ENCODE data around the gene MRFAP1L1. TPM values are rescaled to one million over a fixed set of nuclear protein-coding genes. Genes with fewer than 3 reads are reported as not detected.

MRFAP1L1 gene
- total and polyA plus RNA-seq, 2 donors (not counting 1 experiment from before 2014, with no cell fraction given) = 12.5 to 57.2 TPM

DNA sequence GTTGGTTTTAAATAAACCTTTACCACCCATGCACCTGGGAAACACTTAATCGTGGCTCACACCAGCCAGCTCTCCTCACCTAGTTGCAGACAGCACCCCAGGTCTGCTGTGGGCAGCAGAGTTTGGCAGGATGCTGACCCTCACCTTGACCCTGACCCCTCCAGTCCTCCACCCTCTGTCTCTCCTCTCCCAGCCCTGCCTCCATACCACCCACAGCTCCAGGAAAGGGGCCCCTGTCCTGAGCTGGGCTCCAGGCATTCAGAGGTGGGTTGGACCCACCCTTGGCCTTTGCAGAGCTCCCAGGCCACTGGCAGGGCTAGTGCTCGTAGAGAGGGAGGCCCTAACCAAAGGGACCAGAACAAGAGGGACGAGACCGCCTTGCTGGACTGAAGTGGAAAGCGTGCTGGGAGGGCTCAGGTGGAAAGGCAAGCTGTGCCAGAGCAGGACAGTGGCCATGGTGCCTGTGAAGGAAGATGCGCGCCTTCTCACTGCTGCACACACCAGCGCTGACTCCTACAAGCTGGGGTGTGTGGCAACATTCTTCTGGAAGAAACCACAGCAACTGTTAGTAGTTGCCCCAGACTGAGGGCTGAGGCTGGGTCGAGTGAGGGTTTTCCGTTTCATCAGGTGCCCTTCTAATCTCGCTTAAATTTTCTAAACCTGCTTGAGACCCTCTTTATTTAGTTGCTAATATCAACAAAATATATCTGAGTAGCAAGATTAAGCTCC is 26.6 kb downstream of the MRFAP1L1 start:
- Mint-ChIP-seq H3K27me3 (peaks cover 4% of the 10 kb centered on the region), H3K27ac (no peak overlapping the region), H3K4me3 (no peak overlapping the region), H3K4me1 (peaks cover 2% of the 10 kb centered on the region), H3K9me3 (ENCODE audit: insufficient read depth) (no peaks in the 10 kb centered on the region)
- no peak for ATAC-seq (ENCODE audit: low read depth)
- ChIA-PET CTCF (no interaction called here), POLR2A (no interaction called here)
- intact Hi-C loops (cut with micrococcal nuclease) = no loop called here
- TF ChIP-seq, protein P1, sequence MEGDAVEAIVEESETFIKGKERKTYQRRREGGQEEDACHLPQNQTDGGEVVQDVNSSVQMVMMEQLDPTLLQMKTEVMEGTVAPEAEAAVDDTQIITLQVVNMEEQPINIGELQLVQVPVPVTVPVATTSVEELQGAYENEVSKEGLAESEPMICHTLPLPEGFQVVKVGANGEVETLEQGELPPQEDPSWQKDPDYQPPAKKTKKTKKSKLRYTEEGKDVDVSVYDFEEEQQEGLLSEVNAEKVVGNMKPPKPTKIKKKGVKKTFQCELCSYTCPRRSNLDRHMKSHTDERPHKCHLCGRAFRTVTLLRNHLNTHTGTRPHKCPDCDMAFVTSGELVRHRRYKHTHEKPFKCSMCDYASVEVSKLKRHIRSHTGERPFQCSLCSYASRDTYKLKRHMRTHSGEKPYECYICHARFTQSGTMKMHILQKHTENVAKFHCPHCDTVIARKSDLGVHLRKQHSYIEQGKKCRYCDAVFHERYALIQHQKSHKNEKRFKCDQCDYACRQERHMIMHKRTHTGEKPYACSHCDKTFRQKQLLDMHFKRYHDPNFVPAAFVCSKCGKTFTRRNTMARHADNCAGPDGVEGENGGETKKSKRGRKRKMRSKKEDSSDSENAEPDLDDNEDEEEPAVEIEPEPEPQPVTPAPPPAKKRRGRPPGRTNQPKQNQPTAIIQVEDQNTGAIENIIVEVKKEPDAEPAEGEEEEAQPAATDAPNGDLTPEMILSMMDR (IDR thresholded peaks at IDR 0.05) = no peak
- TF ChIP-seq EZH2 (IDR thresholded peaks at IDR 0.05; ENCODE audit: borderline replicate concordance, insufficient read depth, low read depth, low read length, poor library complexity, severe bottlenecking) = no peak
- Histone ChIP-seq H3K4me2 (replicated peaks; ENCODE audit: low read depth, low read length, poor library complexity, severe bottlenecking) (no peak overlapping the region), H3K79me2 (ENCODE audit: control insufficient read depth, insufficient read depth, low read length) (peaks cover 21% of the 10 kb centered on the region), H2AFZ (ENCODE audit: insufficient read depth, low read depth, low read length, poor library complexity, severe bottlenecking) (no peak overlapping the region), H3K4me1 (ENCODE audit: control insufficient read depth in 2 of 2, insufficient read depth in 2 of 2, low read length in 2 of 2) (no peaks in the 10 kb centered on the region), H3K27ac (ENCODE audit: low read length in 2 of 2) (no peak overlapping the region), H4K20me1 (ENCODE audit: control insufficient read depth, insufficient read depth, low read length, poor library complexity, severe bottlenecking) (no peaks in the 10 kb centered on the region), H3K4me3 (ENCODE audit: control extremely low read depth in 1 of 5, extremely low read depth in 1 of 5, insufficient read depth in 1 of 5, low read depth in 2 of 5, low read length in 4 of 5) (no peak overlapping the region), H3K27me3 (replicated peaks in 1 of 4; ENCODE audit: control extremely low read depth in 1 of 4, control insufficient read depth in 3 of 4, insufficient read depth in 4 of 4, low read length in 3 of 4) (peaks cover 0 to 2% (median 0%) of the 10 kb centered on the region in 4 experiments), H3K9me3 (ENCODE audit: control extremely low read depth in 1 of 3, control insufficient read depth in 2 of 3, insufficient read depth in 1 of 3, low read length in 2 of 3) (peaks cover 0 to 10% (median 2%) of the 10 kb centered on the region in 3 donors), H3K9ac (ENCODE audit: low read length) (no peak overlapping the region), H3K36me3 (replicated peaks in 1 of 2; ENCODE audit: control extremely low read depth in 1 of 2, control insufficient read depth in 1 of 2, extremely low read depth in 1 of 2, insufficient read depth in 2 of 2, low read length in 1 of 2) (peaks cover 0 to 3% of the 10 kb centered on the region in 2 experiments)
- 86% methylated on average over 5 of the region's 11 CpGs for WGBS (ENCODE audit: insufficient coverage)
- no peak for DNase-seq

DNA sequence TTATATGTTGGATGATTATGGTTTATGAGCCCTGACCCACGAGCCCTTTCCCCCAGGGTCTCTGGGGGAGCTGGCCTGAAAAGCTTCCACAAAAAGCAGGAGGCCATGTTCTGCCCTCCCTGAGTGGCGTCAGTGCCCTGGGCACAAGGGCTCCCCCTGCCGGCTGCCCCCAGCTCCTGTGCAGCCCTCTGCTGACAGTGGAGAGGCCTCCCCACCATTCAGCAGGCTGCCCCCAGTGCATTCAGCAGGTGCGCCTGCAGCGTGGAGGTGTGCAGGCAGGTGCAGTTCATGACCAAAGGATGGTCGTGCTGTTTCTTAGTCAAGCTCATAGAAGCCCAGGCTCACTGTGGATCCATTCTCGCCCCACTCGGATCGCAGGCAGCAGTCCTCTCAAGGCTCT is 28.5 kb downstream of the MRFAP1L1 start:
- no peak overlapping the region for H3K27ac Mint-ChIP-seq

More for the DNA sequence above, 28.5 kb downstream of the MRFAP1L1 start:
- Histone ChIP-seq H3K79me2 (ENCODE audit: control insufficient read depth, insufficient read depth, low read length) (peaks cover 29% of the 10 kb centered on the region), H2AFZ (ENCODE audit: insufficient read depth, low read depth, low read length, poor library complexity, severe bottlenecking) (no peak overlapping the region), H3K4me1 (ENCODE audit: control insufficient read depth in 2 of 2, insufficient read depth in 2 of 2, low read length in 2 of 2) (peaks cover 10 to 11% of the 10 kb centered on the region in 2 donors), H3K4me3 (ENCODE audit: control extremely low read depth in 1 of 5, extremely low read depth in 1 of 5, insufficient read depth in 1 of 5, low read depth in 2 of 5, low read length in 4 of 5) (no peak overlapping the region), H3K9ac (ENCODE audit: low read length) (no peak overlapping the region), H3K27ac (ENCODE audit: low read length in 2 of 2) (no peak overlapping the region), H3K27me3 (replicated peaks in 1 of 4; ENCODE audit: control extremely low read depth in 1 of 4, control insufficient read depth in 3 of 4, insufficient read depth in 4 of 4, low read length in 3 of 4) (no peaks in the 10 kb centered on the region), H4K20me1 (ENCODE audit: control insufficient read depth, insufficient read depth, low read length, poor library complexity, severe bottlenecking) (peaks cover 13% of the 10 kb centered on the region), H3K9me3 (ENCODE audit: control extremely low read depth in 1 of 3, control insufficient read depth in 2 of 3, insufficient read depth in 1 of 3, low read length in 2 of 3) (peaks cover 0 to 10% (median 2%) of the 10 kb centered on the region in 3 donors), H3K36me3 (replicated peaks in 1 of 2; ENCODE audit: control extremely low read depth in 1 of 2, control insufficient read depth in 1 of 2, extremely low read depth in 1 of 2, insufficient read depth in 2 of 2, low read length in 1 of 2) (peaks cover 0 to 8% of the 10 kb centered on the region in 2 experiments), H3K4me2 (replicated peaks; ENCODE audit: low read depth, low read length, poor library complexity, severe bottlenecking) (no peak overlapping the region)
- WGBS (ENCODE audit: insufficient coverage) = 89% methylated on average over 9 of the region's 9 CpGs
- Mint-ChIP-seq H3K4me3 (no peak overlapping the region), H3K27me3 (peaks cover 4% of the 10 kb centered on the region), H3K9me3 (ENCODE audit: insufficient read depth) (no peaks in the 10 kb centered on the region), H3K4me1 (peaks cover 17% of the 10 kb centered on the region)
- CTCF ChIA-PET = interaction anchor here (1.3 kb wide), 1 partner anchor 105 kb away, joined by 3 read pairs; no protein-coding TSS in a partner anchor
- no peak for ATAC-seq (ENCODE audit: low read depth)
- no peak for DNase-seq
- POLR2A ChIA-PET = interaction anchor here (0.9 kb wide), 1 partner anchor 40 kb away, joined by 3 read pairs; the partner anchor contains the start of gene MRFAP1
- intact Hi-C loops (cut with micrococcal nuclease) = no loop called here
- no peak for TF ChIP-seq EZH2 (IDR thresholded peaks at IDR 0.05; ENCODE audit: borderline replicate concordance, insufficient read depth, low read depth, low read length, poor library complexity, severe bottlenecking)
- TF ChIP-seq, protein P1 (IDR thresholded peaks at IDR 0.05) = no peak
